Spleen (tissue), 7 donors: ENCODE data around the gene ADGRB2.

Source experiments
- POLR2AphosphoS5 ChIP-seq, 3 donors: sonication (generic); formaldehyde crosslinking; IDR thresholded peaks; one replicate each; pipeline ENCODE4 v1.5.1; 2017; ENCODE audit warnings: antibody characterized with exemption in 3 of 3
- TF ChIP-seq, protein P1 (sequence below), 11 experiments: fragments of 200-600 bp in 7 of 11; fragments of 450-650 bp in 4 of 11; sonication (generic) in 4 of 11; IDR thresholded peaks in 8 of 11; conservative IDR thresholded peaks in 3 of 11; 1 replicate in 7 of 11; 2 replicates in 4 of 11; pipeline versions ENCODE4 v1.4.0 to v1.8.0; 2016 to 2021; ENCODE audit warnings: antibody characterized with exemption in 11 of 11, inconsistent platforms in 4 of 11, mild to moderate bottlenecking in 1 of 11
- donor health status: DM: no; HTN: no; CAD: no; lungs with moderate emphysema.
- donor health status: DM: no; HTN: no; CAD: no.
- donor health status: DM: no; HTN: no; CAD: no.

DNA sequence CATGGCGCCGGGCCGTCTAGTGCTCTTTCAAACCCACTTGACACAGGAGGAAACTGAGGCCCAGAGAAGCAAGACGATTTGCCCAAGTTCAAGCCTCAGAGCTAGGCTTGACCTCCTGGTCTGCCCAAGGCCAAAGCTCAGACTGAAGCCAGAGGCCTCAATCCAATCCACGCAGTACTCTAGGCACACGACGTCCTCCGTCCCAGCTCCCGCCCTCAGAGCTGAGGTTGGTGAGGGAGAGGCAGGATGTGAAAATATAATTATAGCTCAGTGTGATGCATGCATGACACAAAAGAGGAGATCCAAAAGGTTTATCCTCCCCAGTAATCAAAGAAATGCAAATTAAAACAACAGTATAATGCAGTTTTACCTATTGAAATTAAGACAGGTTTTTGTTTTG lies 15.5 kb upstream of the ADGRB2 start:
- no peak for TF ChIP-seq POLR2AphosphoS5 (IDR thresholded peaks at IDR 0.05)
- TF ChIP-seq, protein P1, sequence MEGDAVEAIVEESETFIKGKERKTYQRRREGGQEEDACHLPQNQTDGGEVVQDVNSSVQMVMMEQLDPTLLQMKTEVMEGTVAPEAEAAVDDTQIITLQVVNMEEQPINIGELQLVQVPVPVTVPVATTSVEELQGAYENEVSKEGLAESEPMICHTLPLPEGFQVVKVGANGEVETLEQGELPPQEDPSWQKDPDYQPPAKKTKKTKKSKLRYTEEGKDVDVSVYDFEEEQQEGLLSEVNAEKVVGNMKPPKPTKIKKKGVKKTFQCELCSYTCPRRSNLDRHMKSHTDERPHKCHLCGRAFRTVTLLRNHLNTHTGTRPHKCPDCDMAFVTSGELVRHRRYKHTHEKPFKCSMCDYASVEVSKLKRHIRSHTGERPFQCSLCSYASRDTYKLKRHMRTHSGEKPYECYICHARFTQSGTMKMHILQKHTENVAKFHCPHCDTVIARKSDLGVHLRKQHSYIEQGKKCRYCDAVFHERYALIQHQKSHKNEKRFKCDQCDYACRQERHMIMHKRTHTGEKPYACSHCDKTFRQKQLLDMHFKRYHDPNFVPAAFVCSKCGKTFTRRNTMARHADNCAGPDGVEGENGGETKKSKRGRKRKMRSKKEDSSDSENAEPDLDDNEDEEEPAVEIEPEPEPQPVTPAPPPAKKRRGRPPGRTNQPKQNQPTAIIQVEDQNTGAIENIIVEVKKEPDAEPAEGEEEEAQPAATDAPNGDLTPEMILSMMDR (IDR thresholded peaks at IDR 0.05 in 8 of 11, conservative IDR thresholded peaks at IDR 0.05 in 3 of 11): no peak
